ENCODE data around the gene ZNF397. TPM values are rescaled to one million over a fixed set of nuclear protein-coding genes. Genes with fewer than 3 reads are reported as not detected.

The ZNF397 gene
- total RNA-seq, 2 experiments from 2014 or later, result 8.0 to 15.6 TPM

- Histone ChIP-seq H3K4me3 (ENCODE audit: low read depth, low read length, poor library complexity, severe bottlenecking) (no peak overlapping the region), H3K27ac (ENCODE audit: low read depth, low read length, poor library complexity, severe bottlenecking) (no peak overlapping the region), H3K79me2 (ENCODE audit: insufficient read depth, low read depth, low read length) (no peaks in the 10 kb centered on the region), H3K36me3 (ENCODE audit: insufficient read depth, low read length) (no peaks in the 10 kb centered on the region), H3K4me2 (ENCODE audit: low read length) (no peak overlapping the region), H3K9me2 (ENCODE audit: insufficient read depth, low read length) (no peaks in the 10 kb centered on the region), H4K20me1 (ENCODE audit: insufficient read depth, low read length) (no peaks in the 10 kb centered on the region), H3K9me3 (ENCODE audit: low read length) (no peaks in the 10 kb centered on the region), H3K4me1 (ENCODE audit: insufficient read depth, low read length, poor library complexity, severe bottlenecking) (no peaks in the 10 kb centered on the region), H2AFZ (ENCODE audit: low read length) (no peak overlapping the region)
- ChIA-PET CTCF (ENCODE audit: unreplicated experiment) (no interaction called here), POLR2A (no interaction called here)
- BruUV-seq (replicated peaks), result no TSS peak
- intact Hi-C loops (cut with micrococcal nuclease; ENCODE audit: unreplicated experiment), result no loop called here
- TF ChIP-seq CTCF (conservative IDR thresholded peaks at IDR 0.05; ENCODE audit: low read length) (no peak), EZH2phosphoT487 (IDR thresholded peaks at IDR 0.05; ENCODE audit: borderline replicate concordance, low read depth, low read length) (no peak)
- DNase-seq (ENCODE audit: low spot score), result no peak
These were observed 36.8 kb downstream of the ZNF397 start for GRCh38 chr18:35277633-35278032.

GRCh38 chr18:35278085-35278484, 37.3 kb downstream of the ZNF397 start:
- no peaks in the 10 kb centered on the region for H4K20me1 ChIP-seq (ENCODE audit: insufficient read depth, low read length)
- H3K4me1 ChIP-seq (ENCODE audit: insufficient read depth, low read length, poor library complexity, severe bottlenecking), result no peaks in the 10 kb centered on the region
- H3K9me2 ChIP-seq (ENCODE audit: insufficient read depth, low read length), result no peaks in the 10 kb centered on the region
- no peaks in the 10 kb centered on the region for H3K36me3 ChIP-seq (ENCODE audit: insufficient read depth, low read length)
- no peaks in the 10 kb centered on the region for H3K79me2 ChIP-seq (ENCODE audit: insufficient read depth, low read depth, low read length)
- no peak overlapping the region for H3K27ac ChIP-seq (ENCODE audit: low read depth, low read length, poor library complexity, severe bottlenecking)
- no peak overlapping the region for H3K4me2 ChIP-seq (ENCODE audit: low read length)
- no TSS peak for BruUV-seq (replicated peaks)
- H3K9me3 ChIP-seq (ENCODE audit: low read length), result no peaks in the 10 kb centered on the region
- intact Hi-C loops (cut with micrococcal nuclease; ENCODE audit: unreplicated experiment), result no loop called here
- H3K4me3 ChIP-seq (ENCODE audit: low read depth, low read length, poor library complexity, severe bottlenecking), result no peak overlapping the region
- no peak overlapping the region for H2AFZ ChIP-seq (ENCODE audit: low read length)
- no peak for DNase-seq (ENCODE audit: low spot score)
- POLR2A ChIA-PET, result no interaction called here
- TF ChIP-seq CTCF (conservative IDR thresholded peaks at IDR 0.05; ENCODE audit: low read length) (no peak), EZH2phosphoT487 (IDR thresholded peaks at IDR 0.05; ENCODE audit: borderline replicate concordance, low read depth, low read length) (no peak)
- CTCF ChIA-PET (ENCODE audit: unreplicated experiment), result no interaction called here

GRCh38 chr18:35278969-35279368, 38.1 kb downstream of the ZNF397 start:
- no peak for DNase-seq (ENCODE audit: low spot score)
- no peak for TF ChIP-seq CTCF (conservative IDR thresholded peaks at IDR 0.05; ENCODE audit: low read length)
- no peak for TF ChIP-seq EZH2phosphoT487 (IDR thresholded peaks at IDR 0.05; ENCODE audit: borderline replicate concordance, low read depth, low read length)
- H3K27ac ChIP-seq (ENCODE audit: low read depth, low read length, poor library complexity, severe bottlenecking), result no peak overlapping the region
- no peaks in the 10 kb centered on the region for H3K79me2 ChIP-seq (ENCODE audit: insufficient read depth, low read depth, low read length)
- H4K20me1 ChIP-seq (ENCODE audit: insufficient read depth, low read length), result no peaks in the 10 kb centered on the region
- no peaks in the 10 kb centered on the region for H3K9me2 ChIP-seq (ENCODE audit: insufficient read depth, low read length)
- ChIA-PET POLR2A (interaction anchor here (1.4 kb wide), 1 partner anchor 9 kb away, joined by 6 read pairs; no protein-coding TSS in a partner anchor), CTCF (ENCODE audit: unreplicated experiment) (no interaction called here)
- no peaks in the 10 kb centered on the region; the same call in 1 of the 2 replicates for H3K36me3 ChIP-seq (ENCODE audit: insufficient read depth, low read length)
- H3K4me2 ChIP-seq (ENCODE audit: low read length), result no peak overlapping the region
- H3K9me3 ChIP-seq (ENCODE audit: low read length), result no peaks in the 10 kb centered on the region
- BruUV-seq (replicated peaks), result no TSS peak
- intact Hi-C loops (cut with micrococcal nuclease; ENCODE audit: unreplicated experiment), result no loop called here
- no peak overlapping the region for H3K4me3 ChIP-seq (ENCODE audit: low read depth, low read length, poor library complexity, severe bottlenecking)
- H2AFZ ChIP-seq (ENCODE audit: low read length), result no peak overlapping the region
- H3K4me1 ChIP-seq (ENCODE audit: insufficient read depth, low read length, poor library complexity, severe bottlenecking), result no peaks in the 10 kb centered on the region

All from OCI-LY7 (cell line).